SKM-1 treated with dmso at 0.1 percent for 144 hours (cell line): Measurements from ENCODE around the gene UROS.

Source experiments
- DNase-seq: peaks from one replicate; lab custom pipeline; 2025; ENCODE audit not compliant: unreplicated experiment; lab: John Stamatoyannopoulos, UW

UROS gene

GRCh38 chr10:125838802-125839575 is 15.9 kb upstream of the UROS start:
- DNase-seq: no peak

DNA sequence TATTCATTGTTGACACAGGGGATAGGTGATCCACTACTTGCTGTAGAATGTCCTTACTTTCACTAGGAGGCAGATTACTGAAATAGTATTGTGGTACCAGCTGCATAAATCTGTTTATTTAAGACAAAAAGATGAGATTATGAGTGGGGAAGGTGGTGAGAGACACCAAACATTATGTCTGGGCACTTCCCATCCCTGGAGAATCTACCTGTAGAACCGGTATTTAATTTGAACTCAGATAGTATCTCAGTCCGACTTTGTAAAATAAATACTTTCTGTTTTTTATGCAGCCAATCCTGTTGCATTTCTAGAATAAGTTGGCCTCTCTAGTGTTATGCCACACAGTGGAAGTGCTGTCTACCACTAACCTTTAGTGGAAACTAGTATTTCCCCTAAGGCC is 13.7 kb upstream of the UROS start:
- DNase-seq: no peak

DNA sequence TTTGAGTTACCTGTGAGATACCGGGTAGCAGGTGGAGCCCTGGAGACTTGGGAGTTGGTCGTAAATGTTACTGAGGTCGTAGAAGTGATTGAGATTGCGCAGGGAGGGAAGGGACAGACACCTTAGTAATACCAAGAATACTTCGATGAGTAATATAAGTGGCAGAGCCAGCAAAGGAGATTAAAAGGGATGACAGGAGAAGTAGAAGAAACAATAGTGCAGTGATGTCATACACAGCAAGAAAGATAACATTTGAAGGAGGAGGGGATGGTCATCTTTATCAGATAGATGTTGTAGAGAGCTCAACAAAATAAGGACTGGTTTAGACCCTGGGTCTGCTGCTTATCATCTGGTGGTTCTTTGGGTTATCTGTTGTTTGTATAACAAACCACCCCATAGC is 5.3 kb upstream of the UROS start:
- no peak for DNase-seq

DNA sequence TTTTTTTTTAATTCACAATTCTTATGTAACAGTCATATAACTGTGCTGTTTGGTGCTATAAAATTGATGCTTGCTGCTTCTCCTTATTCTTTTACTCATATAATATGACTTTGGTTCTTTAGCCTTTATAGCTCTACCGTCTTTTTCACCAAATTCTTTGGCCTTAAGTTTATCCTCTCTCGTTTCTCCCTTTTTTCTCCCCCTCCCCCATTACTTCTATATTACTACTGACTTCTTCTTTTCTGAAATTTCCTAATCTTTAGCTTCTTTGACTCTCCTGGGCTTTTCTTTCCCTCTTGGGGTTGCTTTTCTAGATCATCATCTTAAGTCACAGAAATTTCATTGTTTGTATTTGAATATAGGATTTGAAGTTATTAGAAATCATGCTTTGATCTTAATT is 4.1 kb upstream of the UROS start:
- peak; percentile 4 for DNase-seq

GRCh38 chr10:125824736-125825135 is 1.7 kb upstream of the UROS start:
- no peak for DNase-seq

- no peak for DNase-seq
These were observed 699 bp upstream of the UROS start for GRCh38 chr10:125823663-125824251.

DNA sequence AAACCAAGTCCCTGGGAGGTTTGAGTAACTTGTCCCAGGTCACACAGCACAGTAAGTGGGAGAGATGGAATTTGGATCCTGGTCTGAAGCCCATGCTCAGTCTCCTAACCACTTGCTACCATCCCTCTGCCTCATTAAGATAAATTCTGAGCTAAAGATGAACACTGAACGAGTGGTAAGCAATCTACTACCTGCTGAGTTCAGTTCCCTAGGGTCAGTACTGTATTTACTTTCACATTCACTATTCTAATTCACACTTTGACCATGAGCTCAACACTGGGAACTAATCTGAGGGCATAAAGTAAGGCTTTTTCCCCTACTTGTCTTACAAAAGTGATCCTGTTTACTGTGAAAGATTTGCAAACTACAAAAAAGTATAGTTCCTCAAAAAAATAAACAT is 2.4 kb downstream of the UROS start:
- no peak for DNase-seq

- no peak for DNase-seq
These were observed 5.6 kb downstream of the UROS start for GRCh38 chr10:125817337-125817946.

- no peak for DNase-seq
These were observed 6.5 kb downstream of the UROS start for GRCh38 chr10:125816548-125816947.

DNA sequence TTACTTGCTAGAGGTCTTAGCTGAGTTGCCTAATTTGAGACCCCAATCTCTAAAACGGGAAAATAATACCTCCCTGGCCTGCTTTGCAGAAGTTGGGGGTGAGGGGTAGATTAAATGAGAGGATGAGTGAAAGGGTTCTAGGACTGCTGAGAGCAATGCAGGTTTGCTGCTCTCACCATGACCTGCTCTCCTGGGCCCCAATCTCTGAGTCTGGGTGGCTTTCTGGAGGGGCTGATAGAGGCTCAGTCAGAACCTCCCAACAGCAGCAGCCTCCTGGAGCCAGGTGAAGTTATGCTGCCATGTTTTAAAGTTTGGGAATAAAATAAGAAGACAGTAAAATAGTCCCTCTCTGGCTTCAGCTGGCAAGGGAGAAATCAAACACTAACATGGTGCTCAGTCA is 7.3 kb downstream of the UROS start:
- DNase-seq: no peak

- no peak for DNase-seq
These were observed 10.8 kb downstream of the UROS start for GRCh38 chr10:125812128-125812750.

- no peak for DNase-seq
These were observed 11.8 kb downstream of the UROS start for GRCh38 chr10:125811251-125811650.

DNA sequence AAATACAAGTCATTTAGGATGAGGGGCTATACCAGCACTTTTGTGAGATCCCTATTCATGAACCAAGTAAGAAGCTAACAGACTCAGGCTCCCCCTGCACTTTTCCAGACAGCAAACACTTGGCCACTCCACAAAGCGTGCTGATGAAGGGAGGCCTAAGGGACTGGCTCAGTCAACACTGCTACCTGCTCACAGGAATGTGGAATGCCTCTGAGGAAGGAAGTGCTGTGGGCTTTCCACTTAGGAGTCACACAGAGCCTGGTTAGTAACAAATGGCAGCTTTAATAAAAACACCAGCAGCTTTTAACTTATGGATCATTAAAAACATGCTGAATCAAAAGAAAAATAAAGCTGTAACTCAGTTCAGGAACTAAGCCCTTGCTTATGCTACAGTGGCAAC is 15.0 kb downstream of the UROS start:
- DNase-seq: no peak

GRCh38 chr10:125802739-125803138 is 20.3 kb downstream of the UROS start:
- no peak for DNase-seq

DNA sequence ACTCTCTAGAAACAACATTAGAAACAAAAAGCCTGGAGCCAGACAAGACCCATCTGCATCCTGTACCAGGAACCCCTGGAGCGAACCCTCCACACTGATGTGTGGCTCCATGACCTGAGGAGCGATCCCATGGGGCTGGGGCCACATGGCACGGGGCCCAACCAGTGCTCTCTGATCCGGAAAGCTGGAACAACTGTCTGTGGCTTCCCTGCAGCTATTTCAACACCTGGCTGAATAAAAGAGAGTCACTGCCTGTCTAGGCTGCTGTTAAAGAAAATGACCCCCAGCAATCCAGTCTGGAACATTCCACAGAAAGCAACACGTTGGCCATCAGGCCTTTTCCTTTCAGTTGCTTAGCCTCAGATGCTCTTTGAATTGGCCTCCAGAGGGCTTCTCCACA is 20.9 kb downstream of the UROS start:
- no peak for DNase-seq

DNA sequence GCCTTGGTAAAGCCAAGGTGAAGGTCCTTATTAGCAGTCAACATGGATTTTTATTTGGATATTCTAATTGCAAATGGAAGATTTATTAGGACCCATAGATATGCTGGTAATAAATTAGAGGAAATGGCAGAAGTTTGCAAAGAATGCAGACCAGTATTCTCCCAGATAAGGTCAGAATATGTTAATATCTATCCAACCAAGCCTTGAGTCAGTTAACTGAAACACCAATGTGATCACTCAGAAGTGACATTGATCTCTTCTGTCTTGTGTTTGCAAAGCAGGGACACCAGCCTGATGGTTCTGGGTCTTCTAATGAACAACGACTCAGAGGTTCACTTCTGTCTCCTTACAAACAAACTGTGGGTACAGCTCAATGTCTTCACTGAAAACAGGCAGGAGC is 21.5 kb downstream of the UROS start:
- no peak for DNase-seq

DNA sequence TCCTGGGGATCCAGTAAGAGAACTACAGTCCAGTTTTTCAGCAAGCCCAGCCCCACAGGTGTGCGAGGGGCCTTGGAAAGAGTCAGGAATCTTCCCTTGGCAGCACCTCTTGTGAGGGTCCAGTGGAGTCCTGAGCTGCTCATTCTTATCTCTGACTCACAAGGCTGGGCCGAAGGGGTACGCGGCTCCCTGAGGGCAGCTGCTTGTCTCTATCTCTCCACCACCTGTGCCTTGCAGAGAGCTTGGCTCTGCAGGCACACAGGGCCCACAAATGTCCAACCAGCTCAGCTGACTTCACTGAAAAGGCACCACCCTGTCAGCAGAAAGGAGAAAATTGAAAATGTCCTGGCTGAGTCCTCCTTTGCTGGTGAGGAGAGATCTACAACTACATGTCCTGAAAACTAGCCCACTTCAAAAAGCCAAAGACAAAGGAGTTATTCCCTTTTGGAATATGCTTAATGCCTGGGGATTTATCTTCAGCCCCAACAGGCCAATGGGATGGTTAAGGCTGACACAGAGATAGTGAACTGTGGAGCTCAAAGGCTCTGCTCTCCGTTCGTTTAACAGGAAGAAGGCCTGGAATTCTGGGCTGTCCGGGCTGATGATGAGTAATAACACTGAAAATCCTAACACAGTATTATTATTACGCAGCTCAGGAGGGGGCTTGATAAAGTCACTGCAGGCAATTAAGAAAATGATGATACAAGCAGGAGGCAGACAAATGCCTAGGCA is 23.4 kb downstream of the UROS start:
- DNase-seq: no peak

DNA sequence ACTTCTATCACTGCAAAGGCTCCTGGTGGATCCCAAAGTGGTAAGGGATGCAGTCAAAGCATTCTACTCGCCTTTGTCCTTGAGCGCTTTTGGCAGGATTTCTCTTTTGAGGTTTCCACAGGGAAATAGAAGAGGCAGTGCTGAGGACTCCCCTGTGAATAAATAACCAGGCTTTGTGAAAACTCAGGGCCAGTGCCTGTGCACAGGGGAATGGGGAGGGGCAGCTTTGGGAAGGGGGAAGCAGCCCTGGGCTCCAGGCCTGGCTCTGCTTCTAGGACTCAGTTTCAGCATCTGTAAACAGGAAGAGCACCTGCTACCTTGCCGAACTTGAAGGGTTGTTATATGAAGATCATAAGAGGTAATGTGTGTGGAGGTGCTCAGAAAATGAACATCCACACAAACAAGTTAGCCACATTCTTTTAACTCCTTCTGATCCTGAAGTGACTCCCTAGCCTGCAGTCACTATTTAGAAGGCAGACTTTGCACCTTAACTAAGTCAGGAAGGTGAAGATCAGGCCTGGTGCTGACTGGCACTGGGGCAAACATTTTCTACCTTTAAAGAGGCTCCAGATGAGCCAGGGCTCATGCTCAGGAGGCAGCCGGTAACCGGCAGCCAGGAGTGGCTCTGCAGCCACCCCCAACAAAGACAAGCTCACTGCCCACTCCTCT is 24.9 kb downstream of the UROS start:
- no peak for DNase-seq

GRCh38 chr10:125797424-125797823 is 25.6 kb downstream of the UROS start:
- no peak for DNase-seq

- no peak for DNase-seq
These were observed 27.3 kb downstream of the UROS start for GRCh38 chr10:125795637-125796190.

- DNase-seq: no peak
These were observed 27.9 kb downstream of the UROS start for GRCh38 chr10:125795128-125795527.
